GM12872 (cell line): Measurements from ENCODE around the gene CDC42BPB.

Experiments
- CTCF ChIP-seq: IDR thresholded peaks from 3 replicates; pipeline ENCODE4 v1.5.1; 2011; ENCODE audit warnings: low read depth, mild to moderate bottlenecking, low read length, moderate library complexity; ENCODE audit not compliant: insufficient read depth

CDC42BPB gene

GRCh38 chr14:102914474-102915291 lies 142.7 kb downstream of the CDC42BPB start:
- no peak for TF ChIP-seq CTCF

GRCh38 chr14:102913341-102914211 lies 143.8 kb downstream of the CDC42BPB start:
- TF ChIP-seq CTCF: 0 out of 3 replicates have a peak, but pooled peaks have one; percentile 19

DNA sequence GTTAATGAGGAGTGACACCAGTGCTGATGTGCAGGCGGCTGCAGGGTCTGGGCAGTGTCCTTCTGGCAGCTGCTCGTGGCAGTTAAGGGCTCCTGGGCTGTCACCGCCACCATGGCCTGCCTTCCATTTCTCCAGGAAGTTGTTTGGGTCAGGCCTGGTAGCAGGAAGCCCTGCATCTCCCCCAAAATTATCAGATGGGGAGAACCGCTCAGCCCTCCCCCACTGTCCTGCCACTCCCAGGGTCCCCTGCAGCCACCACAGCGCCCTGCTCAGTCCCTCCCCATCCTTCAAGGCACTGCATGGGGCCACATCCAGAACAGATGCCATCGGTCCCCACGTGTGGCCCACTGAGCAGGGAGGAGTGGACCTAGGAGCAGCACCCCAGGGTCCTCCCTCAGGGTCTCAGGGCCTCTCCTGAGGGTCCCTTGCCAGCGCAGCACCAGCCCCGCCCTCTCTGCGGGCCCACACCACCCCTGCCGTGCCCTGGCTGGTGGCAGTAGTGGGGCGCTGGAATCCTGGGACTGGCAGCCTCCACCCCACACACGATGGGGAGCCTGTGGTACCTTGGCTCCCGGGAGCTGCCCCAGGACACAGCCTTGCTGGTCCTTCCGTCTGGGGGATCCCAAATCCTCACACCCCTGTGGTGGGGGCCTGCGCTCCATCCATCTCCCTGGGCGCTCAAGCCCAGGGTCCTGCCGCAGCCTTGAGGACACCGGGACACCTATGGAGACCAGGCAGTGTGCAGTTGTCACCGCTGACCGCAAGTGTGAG lies 145.2 kb downstream of the CDC42BPB start:
- TF ChIP-seq CTCF: no peak

DNA sequence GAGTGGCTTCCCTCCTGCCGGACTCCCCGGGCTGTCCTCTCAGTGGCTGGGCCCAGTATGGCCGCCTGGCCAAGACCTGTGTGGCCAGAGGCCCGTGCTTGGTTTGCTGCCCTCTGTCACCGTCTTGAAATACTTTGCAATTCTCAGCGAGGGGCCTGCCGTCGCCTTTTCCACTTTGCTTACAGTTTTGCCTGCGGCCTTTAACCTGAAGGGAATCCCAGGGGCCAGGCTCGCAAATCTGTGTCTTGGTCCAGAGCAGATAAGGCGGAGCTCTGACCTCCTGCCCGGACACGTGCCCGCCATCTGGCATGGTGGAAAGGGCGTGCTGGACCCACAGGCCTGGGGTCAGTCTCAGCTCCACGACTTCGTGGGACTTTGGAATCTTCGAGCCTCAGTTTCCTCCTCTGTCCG lies 145.8 kb downstream of the CDC42BPB start:
- TF ChIP-seq CTCF: no peak

DNA sequence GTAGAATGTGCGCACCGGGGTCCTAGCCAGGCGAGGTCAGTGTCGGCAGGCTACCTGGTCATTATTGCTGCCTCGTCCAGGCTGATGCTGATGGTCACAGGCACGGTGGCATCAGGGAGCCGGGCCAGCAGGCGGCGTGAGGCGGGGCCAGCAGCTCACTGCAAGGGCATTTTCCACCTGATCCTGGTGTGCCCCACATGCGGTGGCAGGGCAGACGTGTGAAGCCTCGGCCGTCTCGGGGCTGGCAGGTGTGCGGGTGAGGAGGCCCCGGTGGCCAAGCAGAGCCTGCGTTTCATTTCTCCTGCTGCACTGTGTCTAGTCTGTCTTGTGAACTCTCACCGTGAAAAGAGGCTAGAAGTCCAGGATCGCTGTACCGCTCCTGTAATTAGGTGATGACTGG lies 146.9 kb downstream of the CDC42BPB start:
- TF ChIP-seq CTCF: no peak

GRCh38 chr14:102909911-102910310 lies 147.4 kb downstream of the CDC42BPB start:
- TF ChIP-seq CTCF: no peak

GRCh38 chr14:102909462-102909861 lies 147.9 kb downstream of the CDC42BPB start:
- TF ChIP-seq CTCF: no peak
